Panc1 (cell line): ENCODE measurements around the gene GPS1. TPM values are rescaled to one million over a fixed set of nuclear protein-coding genes. Genes with fewer than 3 reads are reported as not detected.
A peak's percentile ranks its signal among the peaks of the same experiment; 100 is the strongest.

Experiments used
- ATAC-seq: fragments of 200-7000 bp; cut with Tn5 transposase; 2 replicates; pipeline ENCODE4 v1.9.1; 2020; ENCODE audit warnings: mild to moderate bottlenecking, moderate library complexity
- BruUV-seq: library from RNA; stranded (reverse); fragments of 400-500 nt; replicated peaks from 2 replicates; lab custom pipeline; 2021; lab: Mats Ljungman, UMichigan
- CTCF ChIA-PET: fragments of 300-600 bp; sonication (Branson Sonifier 250); formaldehyde crosslinking; loops from one replicate; lab custom pipeline; 2022; ENCODE audit warnings: antibody characterized with exemption; lab: Charles Lee
- POLR2A ChIA-PET: fragments of 300-600 bp; sonication (Branson Sonifier 250); formaldehyde crosslinking; loops from one replicate; lab custom pipeline; 2022; ENCODE audit warnings: antibody characterized with exemption; lab: Charles Lee
- DNase-seq: peaks from one replicate; pipeline ENCODE4 v3.0.0-alpha.2; 2010; ENCODE audit warnings: low read depth, low spot score
- H3K27ac ChIP-seq: 2 replicates; pipeline ENCODE4 v1.5.1; 2011; ENCODE audit warnings: mild to moderate bottlenecking, low read length, inconsistent platforms
- H3K27me3 ChIP-seq: fragments of 200-500 bp; sonication (Bioruptor generic); 2 replicates; pipeline ENCODE4 v1.6.0; 2014; ENCODE audit warnings: low read length, inconsistent platforms; ENCODE audit not compliant: control insufficient read depth, insufficient read depth
- H3K36me3 ChIP-seq: fragments of 200-500 bp; sonication (Bioruptor generic); 2 replicates; pipeline ENCODE4 v1.5.1; 2014; ENCODE audit warnings: inconsistent platforms, mild to moderate bottlenecking, low read length, moderate library complexity; ENCODE audit not compliant: control insufficient read depth, insufficient read depth
- H3K4me1 ChIP-seq: 2 replicates; pipeline ENCODE4 v1.5.1; 2011; ENCODE audit warnings: inconsistent platforms, mild to moderate bottlenecking, low read length, moderate library complexity; ENCODE audit not compliant: control insufficient read depth, insufficient read depth
- H3K4me3 ChIP-seq, 2 experiments: 2 replicates each; pipeline ENCODE4 v1.5.1; 2011 to 2012; ENCODE audit warnings: low read depth in 2 of 2, low read length in 2 of 2, mild to moderate bottlenecking in 2 of 2, inconsistent platforms in 1 of 2, moderate library complexity in 1 of 2
- H3K9me3 ChIP-seq: fragments of 200-500 bp; sonication (Bioruptor generic); 2 replicates; pipeline ENCODE4 v1.5.1; 2014; ENCODE audit warnings: low read depth, mild to moderate bottlenecking, inconsistent platforms, low read length, moderate library complexity; ENCODE audit not compliant: control insufficient read depth, insufficient read depth
- CTCF ChIP-seq: fragments of 450-650 bp; IDR thresholded peaks from 2 replicates; pipeline ENCODE4 v1.5.1; 2017; ENCODE audit warnings: mild to moderate bottlenecking
- POLR2AphosphoS5 ChIP-seq: IDR thresholded peaks from 2 replicates; pipeline ENCODE4 v1.6.1; 2012; ENCODE audit warnings: mild to moderate bottlenecking, low read depth, low read length, moderate library complexity
- REST ChIP-seq, 2 experiments: IDR thresholded peaks; 2 replicates each; pipeline ENCODE4 v1.6.1; 2011 to 2012; ENCODE audit warnings: low read depth in 2 of 2, control low read depth in 1 of 2, low read length in 1 of 2, mild to moderate bottlenecking in 1 of 2, moderate library complexity in 1 of 2; ENCODE audit not compliant: insufficient read depth in 1 of 2
- SIN3A ChIP-seq: IDR thresholded peaks from 2 replicates; pipeline ENCODE4 v1.6.1; 2012; ENCODE audit warnings: low read depth, mild to moderate bottlenecking, low read length, moderate library complexity, borderline replicate concordance; ENCODE audit not compliant: insufficient read depth
- TCF7L2 ChIP-seq: IDR thresholded peaks from 2 replicates; pipeline ENCODE4 v1.6.1; 2011; ENCODE audit warnings: mild to moderate bottlenecking, low read depth, low read length, inconsistent platforms
- in situ Hi-C: cut with HindIII; loops from 2 replicates; pipeline ENCODE4 v1.10.0; 2016; ENCODE audit warnings: low sequenced_read_pairs, low pct_unique_long_range_greater_than_20kb
- intact Hi-C: fragments of 100-400 bp; cut with micrococcal nuclease; formaldehyde crosslinking; loops from one replicate; pipeline ENCODE4 v1.10.0; 2022; ENCODE audit not compliant: unreplicated experiment
- total RNA-seq: library from RNA; stranded (reverse); gene quantifications from one replicate; pipeline ENCODE4 v1.2.1, GENCODE V29; 2021; ENCODE audit not compliant: unreplicated experiment

The GPS1 gene
- total RNA-seq, 1 experiment from 2014 or later, result 175 TPM

DNA sequence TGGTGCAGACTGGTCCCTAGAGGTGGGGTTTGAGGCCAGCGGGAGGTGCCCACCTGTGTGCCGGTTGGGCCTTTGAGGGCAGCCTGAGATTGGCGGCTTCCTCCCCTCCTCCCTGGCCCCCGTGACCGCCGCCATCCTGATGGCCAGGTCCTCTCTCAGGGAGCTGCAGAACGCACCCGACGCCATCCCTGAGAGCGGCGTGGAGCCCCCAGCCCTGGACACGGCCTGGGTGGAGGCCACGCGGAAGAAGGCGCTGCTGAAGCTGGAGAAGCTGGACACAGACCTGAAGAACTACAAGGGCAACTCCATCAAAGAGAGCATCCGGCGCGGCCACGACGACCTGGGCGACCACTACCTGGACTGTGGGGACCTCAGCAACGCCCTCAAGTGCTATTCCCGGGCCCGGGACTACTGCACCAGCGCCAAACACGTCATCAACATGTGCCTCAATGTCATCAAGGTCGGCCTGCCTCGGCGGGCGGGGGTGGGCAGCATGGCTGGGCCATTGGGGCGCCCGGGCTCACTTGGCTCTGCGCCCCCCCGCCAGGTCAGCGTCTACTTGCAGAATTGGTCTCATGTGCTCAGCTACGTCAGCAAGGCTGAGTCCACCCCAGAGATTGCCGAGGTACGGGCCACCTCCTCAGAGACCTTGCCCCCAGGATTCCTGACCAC is 2.8 kb downstream of the GPS1 start:
- no peak overlapping the region for H3K4me3 ChIP-seq
- H3K36me3 ChIP-seq, result peaks cover 9% of the 10 kb centered on the region
- no peak for ATAC-seq
- in situ Hi-C loops, result loop anchor here (10.0 kb wide), 1 partner anchor 80 kb away; no protein-coding TSS in a partner anchor
- POLR2A ChIA-PET, result interaction anchor here (0.5 to 0.7 kb wide), 2 partner anchors 35 to 171 kb away, joined by 4 read pairs; no protein-coding TSS in a partner anchor
- no peak for DNase-seq
- H3K9me3 ChIP-seq, result no peaks in the 10 kb centered on the region
- CTCF ChIA-PET, result no interaction called here
- no peaks in the 10 kb centered on the region for H3K27me3 ChIP-seq
- H3K4me1 ChIP-seq, result peaks cover 32% of the 10 kb centered on the region
- TF ChIP-seq CTCF, result no peak
- no peak for TF ChIP-seq TCF7L2
- TF ChIP-seq POLR2AphosphoS5, result 0 out of 2 replicates have a peak, but pooled peaks have one; percentile 9
- no peak for TF ChIP-seq REST (IDR thresholded peaks at IDR 0.05; ENCODE audit: insufficient read depth in 1 of 2, low read depth in 2 of 2, low read length in 1 of 2)
- no peak for TF ChIP-seq SIN3A
- no TSS peak for BruUV-seq
- H3K27ac ChIP-seq, result no peak overlapping the region
- intact Hi-C loops, result no loop called here

GRCh38 chr17:82055023-82055964 is 3.6 kb downstream of the GPS1 start:
- intact Hi-C loops (no loop called here), in situ Hi-C loops (loop anchor here (10.0 kb wide), 1 partner anchor 80 kb away; no protein-coding TSS in a partner anchor)
- no peak for ATAC-seq
- CTCF ChIA-PET, result no interaction called here
- no TSS peak for BruUV-seq
- Histone ChIP-seq H3K27ac (no peak overlapping the region), H3K27me3 (no peaks in the 10 kb centered on the region), H3K9me3 (no peaks in the 10 kb centered on the region), H3K4me1 (peaks cover 31% of the 10 kb centered on the region), H3K36me3 (peaks cover 9% of the 10 kb centered on the region), H3K4me3 (no peak overlapping the region)
- POLR2A ChIA-PET, result interaction anchor here (0.7 kb wide), 1 partner anchor 36 kb away, joined by 4 read pairs; no protein-coding TSS in a partner anchor
- no peak for DNase-seq
- TF ChIP-seq REST (IDR thresholded peaks at IDR 0.05; ENCODE audit: insufficient read depth in 1 of 2, low read depth in 2 of 2, low read length in 1 of 2), result 0 out of 4 replicates have a peak, but pooled peaks of 1 of the 2 experiments have one; percentile 21
- no peak for TF ChIP-seq SIN3A
- no peak for TF ChIP-seq CTCF
- peak; percentile 48; the same call in 1 of the 2 replicates for TF ChIP-seq TCF7L2
- peak; percentile 1; the same call in 1 of the 2 replicates for TF ChIP-seq POLR2AphosphoS5
